Epithelial cell of esophagus (primary cell): ENCODE results near the gene SVOP.
"Not testable (repeated sequence)": the region's sequence is repeated elsewhere in the genome, so short reads cannot be mapped to it uniquely, and the experiment has no call there.

ENCODE experiments used
- DNase-seq: peaks from one replicate; pipeline ENCODE4 v3.0.0; 2010; ENCODE audit warnings: low read depth
- H3K4me3 ChIP-seq: 2 replicates; pipeline ENCODE4 v1.5.1; 2011; ENCODE audit warnings: mild to moderate bottlenecking, low read length, control low read depth
- TF ChIP-seq, protein P1 (sequence below): IDR thresholded peaks from 2 replicates; pipeline ENCODE4 v1.5.1; 2011; ENCODE audit warnings: low read depth, mild to moderate bottlenecking, low read length, control low read depth, inconsistent platforms; ENCODE audit not compliant: insufficient read depth; ENCODE audit errors: missing control alignments

Gene SVOP

DNA sequence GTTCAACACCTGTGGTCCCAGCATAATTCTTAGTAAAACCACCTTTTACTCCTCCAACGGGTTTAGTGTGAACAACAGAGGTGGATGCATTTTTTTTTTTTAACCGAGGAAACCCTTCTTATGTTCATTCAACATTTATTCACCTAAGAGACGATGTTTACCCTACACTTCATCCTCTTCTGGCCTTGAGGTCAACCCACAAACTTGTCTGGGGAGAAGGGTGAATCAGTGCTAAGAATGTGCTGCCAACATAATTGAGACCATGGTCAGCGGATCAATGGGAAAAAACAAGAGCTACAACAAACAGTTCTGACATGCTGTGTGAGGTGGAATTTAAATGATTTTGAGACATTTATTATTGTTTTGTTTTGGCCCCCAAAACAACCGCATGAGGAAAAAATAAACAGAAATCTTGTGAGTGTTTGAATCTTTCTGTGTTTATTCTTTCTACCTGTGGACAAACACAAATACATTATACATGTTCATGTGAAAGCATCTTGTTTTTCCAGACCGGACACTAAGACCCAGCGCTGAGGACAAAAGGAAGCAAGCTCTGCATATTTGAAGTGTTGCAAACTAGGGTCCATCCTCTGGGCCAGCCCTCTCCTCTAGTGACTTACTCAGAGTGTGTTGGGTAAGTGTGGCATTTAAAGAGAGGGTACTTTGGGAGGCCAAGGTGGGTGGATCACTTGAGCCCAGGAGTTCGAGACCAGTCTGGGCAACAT lies 26.4 kb upstream of the SVOP start:
- no peak overlapping the region for H3K4me3 ChIP-seq
- TF ChIP-seq, protein P1, sequence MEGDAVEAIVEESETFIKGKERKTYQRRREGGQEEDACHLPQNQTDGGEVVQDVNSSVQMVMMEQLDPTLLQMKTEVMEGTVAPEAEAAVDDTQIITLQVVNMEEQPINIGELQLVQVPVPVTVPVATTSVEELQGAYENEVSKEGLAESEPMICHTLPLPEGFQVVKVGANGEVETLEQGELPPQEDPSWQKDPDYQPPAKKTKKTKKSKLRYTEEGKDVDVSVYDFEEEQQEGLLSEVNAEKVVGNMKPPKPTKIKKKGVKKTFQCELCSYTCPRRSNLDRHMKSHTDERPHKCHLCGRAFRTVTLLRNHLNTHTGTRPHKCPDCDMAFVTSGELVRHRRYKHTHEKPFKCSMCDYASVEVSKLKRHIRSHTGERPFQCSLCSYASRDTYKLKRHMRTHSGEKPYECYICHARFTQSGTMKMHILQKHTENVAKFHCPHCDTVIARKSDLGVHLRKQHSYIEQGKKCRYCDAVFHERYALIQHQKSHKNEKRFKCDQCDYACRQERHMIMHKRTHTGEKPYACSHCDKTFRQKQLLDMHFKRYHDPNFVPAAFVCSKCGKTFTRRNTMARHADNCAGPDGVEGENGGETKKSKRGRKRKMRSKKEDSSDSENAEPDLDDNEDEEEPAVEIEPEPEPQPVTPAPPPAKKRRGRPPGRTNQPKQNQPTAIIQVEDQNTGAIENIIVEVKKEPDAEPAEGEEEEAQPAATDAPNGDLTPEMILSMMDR: no peak
- DNase-seq: peak; percentile 27

DNA sequence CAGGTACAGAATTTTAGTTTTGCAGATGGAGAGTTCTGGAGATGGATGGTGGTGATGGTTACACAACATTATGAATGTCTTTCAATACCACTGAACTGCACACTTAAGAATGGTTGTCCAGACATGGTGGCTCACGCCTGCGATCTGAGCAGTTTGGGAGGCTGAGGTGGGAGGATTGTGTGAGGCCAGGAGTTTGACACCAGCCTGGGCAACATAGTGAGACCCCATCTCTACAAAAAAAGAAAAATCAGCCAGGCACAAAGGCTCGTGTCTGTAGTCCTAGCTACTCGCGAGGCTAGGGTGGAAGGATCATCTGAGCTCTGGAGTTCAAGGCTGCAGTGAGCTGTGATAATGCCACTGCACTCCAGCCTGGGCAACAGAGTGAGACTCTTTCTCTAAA lies 23.4 kb upstream of the SVOP start:
- H3K4me3 ChIP-seq: no peak overlapping the region
- TF ChIP-seq, protein P1: no peak
- DNase-seq: no peak

DNA sequence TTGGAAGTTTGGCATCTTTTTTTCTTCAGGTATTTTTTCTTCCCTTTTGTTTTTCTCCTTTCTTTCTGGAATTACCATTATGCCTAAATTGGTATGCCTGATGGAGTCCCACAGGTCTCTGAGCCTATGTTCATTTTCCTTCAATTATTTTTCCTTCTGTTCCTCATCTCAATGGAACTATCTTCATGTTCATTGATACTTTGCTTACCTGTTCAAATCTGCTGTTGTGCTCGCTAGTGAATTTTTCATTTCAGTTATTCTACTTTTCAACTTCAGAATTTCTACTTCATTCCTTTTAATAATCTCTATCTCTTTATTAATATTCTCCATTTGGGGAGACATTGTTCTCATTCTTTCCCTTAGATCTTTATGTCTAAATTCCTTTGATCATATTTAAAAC lies 16.1 kb upstream of the SVOP start:
- H3K4me3 ChIP-seq: no peak overlapping the region
- TF ChIP-seq, protein P1: no peak
- no peak for DNase-seq

DNA sequence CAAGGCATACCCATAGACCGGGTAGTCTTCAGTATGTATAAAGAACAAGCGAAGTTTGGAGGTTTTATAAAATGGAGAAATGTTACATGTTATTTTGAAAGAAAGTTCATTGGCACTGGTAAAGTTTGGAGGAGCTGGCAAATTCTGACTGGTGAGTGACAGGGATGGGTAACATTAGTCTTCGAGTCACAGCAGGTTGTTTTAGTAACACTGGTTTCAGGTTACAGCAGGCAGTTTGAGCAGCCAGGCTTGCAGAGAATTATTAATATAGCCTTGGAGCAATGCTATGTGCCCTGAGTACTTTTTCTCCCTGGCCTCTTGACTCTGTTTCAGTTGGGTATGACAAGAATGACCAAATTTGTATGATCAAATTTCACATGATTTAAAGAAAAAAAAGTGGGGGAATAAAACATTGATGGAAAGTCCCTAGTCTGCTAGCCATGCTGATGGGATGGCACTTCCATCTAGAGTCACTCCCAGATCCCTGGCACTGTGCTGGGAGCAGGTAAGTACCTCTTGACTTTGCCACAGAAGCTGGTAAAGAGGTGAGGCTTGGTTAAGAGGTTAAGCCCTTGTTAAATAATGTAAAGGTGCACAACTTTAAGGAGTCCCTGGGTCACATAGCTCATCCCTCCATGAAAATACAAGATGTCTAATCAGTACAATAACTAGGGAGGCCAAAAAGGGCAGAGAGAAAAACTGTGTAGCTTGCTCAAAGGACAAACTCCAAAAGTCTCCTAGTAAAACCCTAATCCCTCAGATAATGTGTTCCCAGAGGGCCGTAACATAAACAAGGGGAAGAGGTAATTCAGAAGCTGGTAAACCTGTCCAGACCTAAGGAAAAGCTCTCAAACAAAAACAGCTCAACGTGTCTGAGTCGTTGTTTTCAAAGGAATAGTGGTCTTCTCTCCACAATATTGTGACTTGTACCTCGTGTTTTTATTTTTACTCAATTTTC lies 12.7 kb upstream of the SVOP start:
- DNase-seq: peak; percentile 17
- TF ChIP-seq, protein P1: no peak
- H3K4me3 ChIP-seq: no peak overlapping the region

DNA sequence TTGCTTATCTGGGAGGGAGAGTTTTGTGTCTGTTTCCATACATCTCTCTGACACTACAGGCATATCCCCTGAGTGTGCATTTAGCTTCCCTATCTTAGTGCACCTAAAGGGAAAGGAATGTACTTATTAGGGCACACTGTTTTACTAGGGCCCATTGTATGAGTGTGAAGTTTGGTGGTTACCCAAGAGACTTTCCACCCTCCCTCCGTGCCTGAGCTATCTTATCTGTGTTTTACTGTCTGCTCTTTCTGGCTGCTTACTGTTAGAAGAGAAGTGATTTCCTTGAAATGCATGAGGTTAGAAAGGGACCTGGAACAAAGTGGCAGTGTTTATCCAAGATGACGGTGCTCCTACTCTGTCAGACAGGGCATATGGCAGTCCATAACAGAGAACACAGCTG lies 8.5 kb upstream of the SVOP start:
- TF ChIP-seq, protein P1: no peak
- DNase-seq: no peak
- H3K4me3 ChIP-seq: no peak overlapping the region

DNA sequence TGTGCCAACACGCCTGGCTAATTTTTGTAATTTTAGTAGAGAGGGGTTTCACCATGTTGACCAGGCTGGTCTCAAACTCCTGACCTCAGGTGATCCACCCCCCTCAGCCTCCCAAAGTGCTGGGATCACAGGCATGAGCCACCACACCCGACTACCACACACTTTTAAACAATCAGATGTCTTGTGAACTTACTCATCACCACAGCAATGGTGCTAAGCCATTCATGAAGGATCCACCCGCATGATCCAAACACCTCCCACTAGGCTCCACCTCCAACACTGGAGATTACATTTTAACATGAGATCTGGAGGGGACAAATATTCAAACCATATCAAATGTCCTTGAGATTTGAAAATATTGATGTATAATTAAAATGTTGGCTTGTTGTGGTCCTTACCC lies 7.8 kb upstream of the SVOP start:
- H3K4me3 ChIP-seq: not testable (repeated sequence)
- peak; percentile 21 for DNase-seq

DNA sequence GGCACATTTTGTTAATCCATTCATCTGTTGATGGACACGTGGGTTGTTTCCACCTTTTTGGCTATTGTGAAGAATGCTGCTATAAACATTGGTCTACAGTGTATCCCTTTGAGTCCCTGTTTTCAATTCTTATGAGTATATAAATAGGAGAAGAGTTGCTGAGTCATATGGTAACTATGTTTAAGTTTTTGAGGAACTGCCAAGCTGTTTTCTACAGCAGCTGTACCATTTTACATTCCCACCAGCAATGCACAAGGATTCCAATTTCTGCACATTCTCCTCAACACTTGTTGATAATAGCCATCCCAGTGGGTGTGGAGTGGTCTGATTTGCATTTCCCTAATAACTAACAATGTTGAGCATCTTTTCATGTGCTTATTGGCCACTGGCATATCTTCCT lies 6.9 kb upstream of the SVOP start:
- DNase-seq: no peak
- H3K4me3 ChIP-seq: no peak overlapping the region
- TF ChIP-seq, protein P1: no peak
